ENCODE data around the gene ZNF625. TPM values are rescaled to one million over a fixed set of nuclear protein-coding genes. Genes with fewer than 3 reads are reported as not detected.
A peak's percentile ranks its signal among the peaks of the same experiment; 100 is the strongest.

The ZNF625 gene
- total RNA-seq (2021; ENCODE audit: unreplicated experiment), result 7.9 TPM
- 1.0 TPM for polyA plus RNA-seq (2012; ENCODE audit: insufficient read length)
- percentile 76 among the genes with signal in this experiment for Bru-seq, nascent RNA
- percentile 95 among the genes with signal in this experiment for BruChase-seq, experiment 1, labeled RNA remaining after a 2-hour chase
- BruChase-seq, experiment 2, labeled RNA remaining after a 6-hour chase, result percentile 84 among the genes with signal in this experiment
- long read RNA-seq, result 0 reads

DNA sequence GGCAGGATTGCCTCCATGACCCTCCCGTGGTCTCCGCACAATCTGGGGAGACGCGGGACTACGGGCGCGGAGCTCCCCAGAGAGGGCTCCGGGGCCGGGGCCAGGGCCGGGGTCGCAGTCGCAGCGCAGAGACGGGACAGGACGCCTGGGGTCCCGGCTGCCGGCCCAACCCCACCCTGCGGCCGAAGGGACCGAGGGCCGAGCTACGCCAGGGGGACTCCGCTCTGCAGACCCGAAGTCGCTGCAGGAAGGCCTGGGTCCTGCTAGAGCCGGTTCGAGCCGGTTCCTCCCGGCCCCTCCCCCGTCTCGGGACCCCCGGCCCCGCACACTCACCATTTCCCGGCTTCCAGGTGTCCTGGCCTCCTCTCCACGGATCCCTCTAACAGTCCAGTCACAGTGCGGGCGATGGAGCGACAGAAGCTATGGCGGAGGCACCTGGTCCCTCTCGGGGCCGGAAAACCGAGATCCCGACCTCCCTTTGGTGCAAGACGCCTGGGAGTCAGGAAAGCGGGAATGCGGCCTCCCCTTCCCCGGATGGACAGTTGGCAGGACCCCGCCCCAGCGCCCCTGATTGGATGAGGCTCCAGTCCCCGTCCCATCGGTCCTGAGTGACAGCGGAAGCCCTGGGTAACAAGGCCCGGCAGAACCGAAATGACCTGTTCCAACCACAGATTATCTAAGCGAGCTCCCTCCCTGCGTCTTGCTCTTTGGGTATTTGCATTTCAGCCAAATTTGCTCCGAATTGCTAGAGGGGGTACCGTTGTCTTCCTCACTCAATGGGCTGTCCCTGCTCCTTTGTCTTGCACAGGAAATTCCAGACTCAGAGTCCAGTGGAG, at the start of gene ZNF625:
TSS of gene ZNF625 (minus strand) at position 512 of the 836 bp plus-strand sequence. CDS start at position 336, 176 bp downstream.
- Histone ChIP-seq H3K27me3 (ENCODE audit: control insufficient read depth, insufficient read depth, low read length) (no peaks in the 10 kb centered on the region), H3K9me3 (ENCODE audit: control insufficient read depth, insufficient read depth, low read depth, low read length) (peaks cover 5% of the 10 kb centered on the region; the same call in 1 of the 2 replicates), H3K27ac (ENCODE audit: low read length) (peak within 1 kb of the TSS; percentile 84), H3K4me1 (ENCODE audit: control insufficient read depth, insufficient read depth, low read length) (no peaks in the 10 kb centered on the region), H3K36me3 (ENCODE audit: control insufficient read depth, insufficient read depth, low read length) (0 out of 2 replicates have a peak, but pooled peaks cover 2% of the 10 kb centered on the region), H3K4me3 (ENCODE audit: low read depth in 2 of 2, low read length in 2 of 2) (peak within 1 kb of the TSS; percentile 65 to 83)
- TF ChIP-seq SIN3A (IDR thresholded peaks at IDR 0.05; ENCODE audit: borderline replicate concordance, insufficient read depth, low read depth, low read length), result no peak
- peak; percentile 65 for TF ChIP-seq POLR2AphosphoS5 (IDR thresholded peaks at IDR 0.05; ENCODE audit: low read depth, low read length)
- no peak for TF ChIP-seq TCF7L2 (IDR thresholded peaks at IDR 0.05; ENCODE audit: low read depth, low read length)
- TF ChIP-seq, protein P1, sequence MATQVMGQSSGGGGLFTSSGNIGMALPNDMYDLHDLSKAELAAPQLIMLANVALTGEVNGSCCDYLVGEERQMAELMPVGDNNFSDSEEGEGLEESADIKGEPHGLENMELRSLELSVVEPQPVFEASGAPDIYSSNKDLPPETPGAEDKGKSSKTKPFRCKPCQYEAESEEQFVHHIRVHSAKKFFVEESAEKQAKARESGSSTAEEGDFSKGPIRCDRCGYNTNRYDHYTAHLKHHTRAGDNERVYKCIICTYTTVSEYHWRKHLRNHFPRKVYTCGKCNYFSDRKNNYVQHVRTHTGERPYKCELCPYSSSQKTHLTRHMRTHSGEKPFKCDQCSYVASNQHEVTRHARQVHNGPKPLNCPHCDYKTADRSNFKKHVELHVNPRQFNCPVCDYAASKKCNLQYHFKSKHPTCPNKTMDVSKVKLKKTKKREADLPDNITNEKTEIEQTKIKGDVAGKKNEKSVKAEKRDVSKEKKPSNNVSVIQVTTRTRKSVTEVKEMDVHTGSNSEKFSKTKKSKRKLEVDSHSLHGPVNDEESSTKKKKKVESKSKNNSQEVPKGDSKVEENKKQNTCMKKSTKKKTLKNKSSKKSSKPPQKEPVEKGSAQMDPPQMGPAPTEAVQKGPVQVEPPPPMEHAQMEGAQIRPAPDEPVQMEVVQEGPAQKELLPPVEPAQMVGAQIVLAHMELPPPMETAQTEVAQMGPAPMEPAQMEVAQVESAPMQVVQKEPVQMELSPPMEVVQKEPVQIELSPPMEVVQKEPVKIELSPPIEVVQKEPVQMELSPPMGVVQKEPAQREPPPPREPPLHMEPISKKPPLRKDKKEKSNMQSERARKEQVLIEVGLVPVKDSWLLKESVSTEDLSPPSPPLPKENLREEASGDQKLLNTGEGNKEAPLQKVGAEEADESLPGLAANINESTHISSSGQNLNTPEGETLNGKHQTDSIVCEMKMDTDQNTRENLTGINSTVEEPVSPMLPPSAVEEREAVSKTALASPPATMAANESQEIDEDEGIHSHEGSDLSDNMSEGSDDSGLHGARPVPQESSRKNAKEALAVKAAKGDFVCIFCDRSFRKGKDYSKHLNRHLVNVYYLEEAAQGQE (IDR thresholded peaks at IDR 0.05; ENCODE audit: insufficient read depth in 1 of 2, low read depth in 2 of 2, low read length in 1 of 2), result no peak
- TF ChIP-seq, protein P2, sequence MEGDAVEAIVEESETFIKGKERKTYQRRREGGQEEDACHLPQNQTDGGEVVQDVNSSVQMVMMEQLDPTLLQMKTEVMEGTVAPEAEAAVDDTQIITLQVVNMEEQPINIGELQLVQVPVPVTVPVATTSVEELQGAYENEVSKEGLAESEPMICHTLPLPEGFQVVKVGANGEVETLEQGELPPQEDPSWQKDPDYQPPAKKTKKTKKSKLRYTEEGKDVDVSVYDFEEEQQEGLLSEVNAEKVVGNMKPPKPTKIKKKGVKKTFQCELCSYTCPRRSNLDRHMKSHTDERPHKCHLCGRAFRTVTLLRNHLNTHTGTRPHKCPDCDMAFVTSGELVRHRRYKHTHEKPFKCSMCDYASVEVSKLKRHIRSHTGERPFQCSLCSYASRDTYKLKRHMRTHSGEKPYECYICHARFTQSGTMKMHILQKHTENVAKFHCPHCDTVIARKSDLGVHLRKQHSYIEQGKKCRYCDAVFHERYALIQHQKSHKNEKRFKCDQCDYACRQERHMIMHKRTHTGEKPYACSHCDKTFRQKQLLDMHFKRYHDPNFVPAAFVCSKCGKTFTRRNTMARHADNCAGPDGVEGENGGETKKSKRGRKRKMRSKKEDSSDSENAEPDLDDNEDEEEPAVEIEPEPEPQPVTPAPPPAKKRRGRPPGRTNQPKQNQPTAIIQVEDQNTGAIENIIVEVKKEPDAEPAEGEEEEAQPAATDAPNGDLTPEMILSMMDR (IDR thresholded peaks at IDR 0.05), result no peak
- ATAC-seq, result peak; percentile 100
- intact Hi-C loops (cut with micrococcal nuclease; ENCODE audit: unreplicated experiment) (no loop called here), in situ Hi-C loops (cut with HindIII; ENCODE audit: low pct_unique_long_range_greater_than_20kb, low sequenced_read_pairs) (no loop called here)
- ChIA-PET POLR2A (no interaction called here), CTCF (interaction anchor here (0.6 kb wide), 2 partner anchors 98 to 402 kb away, joined by 3 to 5 read pairs; no protein-coding TSS in a partner anchor)
- no peak for DNase-seq (ENCODE audit: low read depth, low spot score)
- BruUV-seq (replicated peaks), result no TSS peak

DNA sequence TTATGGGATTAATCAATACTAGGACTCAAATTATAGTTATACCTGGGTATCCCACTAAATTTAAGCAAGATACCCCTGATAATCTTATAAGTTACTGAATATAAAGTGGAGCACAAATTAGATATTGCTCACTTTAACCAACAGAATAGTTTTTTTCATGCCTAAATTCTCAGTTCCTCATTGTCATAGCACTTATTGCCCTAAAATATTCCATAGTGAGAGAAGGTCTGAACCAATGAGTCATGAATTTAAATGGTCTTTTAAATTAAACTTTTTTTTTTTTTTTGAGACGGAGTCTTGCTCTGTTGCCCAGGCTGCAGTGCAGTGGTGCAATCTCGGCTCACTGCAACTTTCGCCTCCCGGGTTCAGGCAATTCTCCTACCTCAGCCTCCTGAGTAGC, 48.8 kb upstream of the ZNF625 start:
- Histone ChIP-seq H3K27ac (ENCODE audit: low read length) (no peak overlapping the region), H3K9me3 (ENCODE audit: control insufficient read depth, insufficient read depth, low read depth, low read length) (peaks cover 25% of the 10 kb centered on the region; the same call in 1 of the 2 replicates), H3K36me3 (ENCODE audit: control insufficient read depth, insufficient read depth, low read length) (no peaks in the 10 kb centered on the region), H3K4me1 (ENCODE audit: control insufficient read depth, insufficient read depth, low read length) (no peaks in the 10 kb centered on the region), H3K27me3 (ENCODE audit: control insufficient read depth, insufficient read depth, low read length) (no peaks in the 10 kb centered on the region), H3K4me3 (ENCODE audit: low read depth in 2 of 2, low read length in 2 of 2) (no peak overlapping the region)
- BruUV-seq (replicated peaks), result no TSS peak
- ChIA-PET POLR2A (no interaction called here), CTCF (no interaction called here)
- DNase-seq (ENCODE audit: low read depth, low spot score), result no peak
- intact Hi-C loops (cut with micrococcal nuclease; ENCODE audit: unreplicated experiment), result no loop called here
- in situ Hi-C loops (cut with HindIII; ENCODE audit: low pct_unique_long_range_greater_than_20kb, low sequenced_read_pairs), result no loop called here
- TF ChIP-seq, protein P2 (IDR thresholded peaks at IDR 0.05), result no peak
- TF ChIP-seq POLR2AphosphoS5 (IDR thresholded peaks at IDR 0.05; ENCODE audit: low read depth, low read length), result no peak
- TF ChIP-seq, protein P1 (IDR thresholded peaks at IDR 0.05; ENCODE audit: insufficient read depth in 1 of 2, low read depth in 2 of 2, low read length in 1 of 2), result no peak
- no peak for TF ChIP-seq SIN3A (IDR thresholded peaks at IDR 0.05; ENCODE audit: borderline replicate concordance, insufficient read depth, low read depth, low read length)
- no peak for TF ChIP-seq TCF7L2 (IDR thresholded peaks at IDR 0.05; ENCODE audit: low read depth, low read length)
- no peak for ATAC-seq

All from Panc1 (cell line).